Type B pancreatic cell (in vitro differentiated cells): ENCODE data around the gene THBS1. TPM values are rescaled to one million over a fixed set of nuclear protein-coding genes. Genes with fewer than 3 reads are reported as not detected.

Source experiments
- DNase-seq: peaks from one replicate; pipeline ENCODE4 v3.0.0; 2021; ENCODE audit warnings: mixed read lengths; ENCODE audit not compliant: unreplicated experiment; ENCODE audit errors: extremely low spot score
- H3K27ac Mint-ChIP-seq: 2 replicates; pipeline ENCODE4 v1.8.0; 2021; ENCODE audit warnings: mild to moderate bottlenecking, mixed read lengths
- H3K27me3 Mint-ChIP-seq: 2 replicates; pipeline ENCODE4 v1.8.0; 2021; ENCODE audit warnings: mixed read lengths
- H3K36me3 Mint-ChIP-seq: 2 replicates; pipeline ENCODE4 v1.8.0; 2021; ENCODE audit warnings: mixed read lengths
- H3K4me1 Mint-ChIP-seq: one replicate; pipeline ENCODE4 v1.8.0; 2021; ENCODE audit warnings: mixed read lengths; ENCODE audit not compliant: unreplicated experiment
- H3K4me3 Mint-ChIP-seq: 2 replicates; pipeline ENCODE4 v1.8.0; 2021; ENCODE audit warnings: mild to moderate bottlenecking, mixed read lengths
- H3K9me3 Mint-ChIP-seq: 2 replicates; pipeline ENCODE4 v1.8.0; 2021; ENCODE audit warnings: mixed read lengths
- total RNA-seq: library from RNA; stranded (reverse); gene quantifications from 2 replicates; pipeline ENCODE4 v1.2.1, GENCODE V29; 2021; ENCODE audit warnings: low replicate concordance
- TF ChIP-seq, protein P1 (sequence below): fragments of 200-600 bp; sonication (generic); conservative IDR thresholded peaks from 2 replicates; pipeline ENCODE4 v1.5.0; 2021; ENCODE audit warnings: antibody characterized with exemption, mild to moderate bottlenecking

THBS1 gene
- total RNA-seq, 1 donor from 2014 or later = 137 TPM

- peaks cover 3% of the 10 kb centered on the region for H3K9me3 Mint-ChIP-seq
- H3K4me3 Mint-ChIP-seq = no peak overlapping the region
- no peaks in the 10 kb centered on the region for H3K36me3 Mint-ChIP-seq
- H3K27ac Mint-ChIP-seq = no peak overlapping the region
- no peak for DNase-seq
- H3K27me3 Mint-ChIP-seq = peaks cover 4% of the 10 kb centered on the region
- H3K4me1 Mint-ChIP-seq = no peaks in the 10 kb centered on the region
- TF ChIP-seq, protein P1, sequence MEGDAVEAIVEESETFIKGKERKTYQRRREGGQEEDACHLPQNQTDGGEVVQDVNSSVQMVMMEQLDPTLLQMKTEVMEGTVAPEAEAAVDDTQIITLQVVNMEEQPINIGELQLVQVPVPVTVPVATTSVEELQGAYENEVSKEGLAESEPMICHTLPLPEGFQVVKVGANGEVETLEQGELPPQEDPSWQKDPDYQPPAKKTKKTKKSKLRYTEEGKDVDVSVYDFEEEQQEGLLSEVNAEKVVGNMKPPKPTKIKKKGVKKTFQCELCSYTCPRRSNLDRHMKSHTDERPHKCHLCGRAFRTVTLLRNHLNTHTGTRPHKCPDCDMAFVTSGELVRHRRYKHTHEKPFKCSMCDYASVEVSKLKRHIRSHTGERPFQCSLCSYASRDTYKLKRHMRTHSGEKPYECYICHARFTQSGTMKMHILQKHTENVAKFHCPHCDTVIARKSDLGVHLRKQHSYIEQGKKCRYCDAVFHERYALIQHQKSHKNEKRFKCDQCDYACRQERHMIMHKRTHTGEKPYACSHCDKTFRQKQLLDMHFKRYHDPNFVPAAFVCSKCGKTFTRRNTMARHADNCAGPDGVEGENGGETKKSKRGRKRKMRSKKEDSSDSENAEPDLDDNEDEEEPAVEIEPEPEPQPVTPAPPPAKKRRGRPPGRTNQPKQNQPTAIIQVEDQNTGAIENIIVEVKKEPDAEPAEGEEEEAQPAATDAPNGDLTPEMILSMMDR = no peak
These were observed 31.0 kb upstream of the THBS1 start for GRCh38 chr15:39549912-39550311.

DNA sequence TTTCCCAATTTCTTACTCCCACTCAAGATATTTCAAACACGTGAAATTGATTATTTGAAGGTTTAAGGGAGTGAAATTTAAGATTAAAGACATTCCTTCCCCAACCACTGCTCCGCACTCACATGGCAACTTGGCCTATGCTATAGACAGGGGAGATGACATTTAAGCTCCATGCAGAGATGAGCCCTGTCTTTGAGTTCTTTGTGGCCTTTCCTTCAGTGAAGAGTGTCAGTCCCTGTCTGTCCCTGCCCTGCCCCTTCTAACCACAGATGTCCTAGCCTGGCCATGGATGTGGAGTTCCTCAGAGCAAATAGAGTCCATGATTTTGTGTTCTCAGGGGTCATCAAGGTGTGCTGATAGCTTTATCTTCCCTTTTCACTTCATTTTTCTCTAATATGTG is 29.4 kb upstream of the THBS1 start:
- Mint-ChIP-seq H3K4me3 (no peak overlapping the region), H3K27me3 (peaks cover 4% of the 10 kb centered on the region), H3K36me3 (no peaks in the 10 kb centered on the region), H3K9me3 (no peaks in the 10 kb centered on the region), H3K4me1 (no peaks in the 10 kb centered on the region), H3K27ac (no peak overlapping the region)
- no peak for DNase-seq
- TF ChIP-seq, protein P1 = no peak

DNA sequence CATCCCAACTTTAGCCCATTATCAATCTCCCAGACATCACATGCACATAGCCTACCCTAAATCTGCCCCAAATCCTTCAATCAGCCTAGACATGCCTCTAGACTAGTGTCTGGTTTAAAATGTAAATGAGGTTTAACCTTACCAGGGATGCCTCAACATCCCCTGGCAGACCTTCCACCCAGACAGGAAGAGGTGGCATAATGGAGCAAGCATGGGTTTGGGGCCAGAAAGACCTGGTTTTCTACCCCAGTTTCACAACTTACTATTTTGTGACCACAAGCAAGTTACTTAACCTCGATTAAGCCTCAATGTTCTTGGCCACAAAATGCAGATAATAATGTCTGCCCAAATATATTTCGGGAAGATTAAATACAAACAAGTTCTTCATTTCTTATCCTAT is 28.3 kb upstream of the THBS1 start:
- TF ChIP-seq, protein P1 = no peak
- H3K4me1 Mint-ChIP-seq = no peaks in the 10 kb centered on the region
- H3K4me3 Mint-ChIP-seq = no peak overlapping the region
- no peaks in the 10 kb centered on the region for H3K9me3 Mint-ChIP-seq
- H3K27ac Mint-ChIP-seq = no peak overlapping the region
- H3K36me3 Mint-ChIP-seq = no peaks in the 10 kb centered on the region
- DNase-seq = no peak
- peaks cover 4% of the 10 kb centered on the region for H3K27me3 Mint-ChIP-seq

DNA sequence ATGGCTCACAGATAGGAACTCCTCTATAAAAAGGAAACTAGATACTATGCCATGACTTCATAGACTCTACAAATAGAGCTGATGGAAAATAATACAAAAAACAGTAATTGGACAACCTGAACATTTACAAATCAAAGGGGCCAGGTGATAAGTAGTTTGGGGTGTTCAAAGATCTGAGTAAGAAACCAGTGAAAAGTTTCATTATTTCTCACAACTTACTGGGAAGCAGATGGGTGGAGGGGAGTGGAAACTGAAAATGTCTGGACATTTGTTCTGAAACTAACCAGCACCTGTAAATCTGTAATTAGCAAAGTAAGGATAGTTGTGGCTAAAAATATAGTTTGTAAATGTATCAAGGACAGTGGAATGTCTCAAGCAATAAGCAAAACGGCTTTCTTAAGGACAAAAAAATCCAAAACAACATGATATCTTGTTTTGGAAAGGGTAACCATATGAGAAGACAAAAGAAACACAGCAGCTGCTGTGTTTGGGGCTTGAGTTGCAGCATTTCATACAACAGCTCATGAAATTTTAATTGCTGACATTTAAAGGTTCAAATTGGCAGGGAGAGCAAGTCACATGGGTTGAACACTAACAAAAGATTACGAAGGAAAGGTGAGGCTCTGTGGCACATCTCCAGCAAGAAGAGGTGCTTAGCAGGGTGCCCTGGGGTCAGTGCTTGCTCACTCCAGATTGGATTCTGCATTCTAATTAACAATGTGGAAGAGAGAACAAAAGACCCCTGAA is 26.8 kb upstream of the THBS1 start:
- no peaks in the 10 kb centered on the region for H3K9me3 Mint-ChIP-seq
- H3K4me1 Mint-ChIP-seq = no peaks in the 10 kb centered on the region
- no peaks in the 10 kb centered on the region for H3K36me3 Mint-ChIP-seq
- DNase-seq = no peak
- no peak overlapping the region for H3K27ac Mint-ChIP-seq
- peaks cover 4% of the 10 kb centered on the region for H3K27me3 Mint-ChIP-seq
- TF ChIP-seq, protein P1 = no peak
- no peak overlapping the region for H3K4me3 Mint-ChIP-seq

DNA sequence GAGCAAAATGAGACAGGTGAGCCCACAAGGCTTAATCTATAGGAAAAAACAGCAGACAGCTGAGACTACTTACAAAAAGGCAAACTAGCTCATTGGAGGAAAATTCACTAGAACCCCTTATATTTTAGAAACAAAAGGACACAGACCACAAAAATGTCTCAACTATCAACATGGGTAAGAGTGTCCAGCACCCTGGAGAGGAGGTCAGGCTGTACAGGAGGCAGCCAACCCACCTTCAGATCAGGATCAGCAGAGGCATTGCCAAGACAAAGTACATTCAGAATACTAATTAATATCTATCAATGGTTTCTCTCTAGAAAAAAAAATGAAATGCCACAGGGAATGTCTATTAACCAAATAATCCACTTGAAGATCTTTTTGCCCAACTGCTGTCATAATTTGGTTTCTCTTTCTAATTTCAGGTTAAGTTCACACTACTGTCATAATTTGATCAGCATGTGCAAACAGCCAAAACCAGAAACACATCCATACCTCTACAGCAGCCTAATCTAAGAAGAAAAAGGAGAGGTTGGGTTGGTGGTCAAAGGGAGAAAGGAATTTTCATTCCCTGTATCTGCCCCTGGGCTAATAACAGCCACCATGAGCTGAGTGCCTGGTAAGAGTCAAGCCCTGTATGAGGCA is 26.0 kb upstream of the THBS1 start:
- H3K27me3 Mint-ChIP-seq = peaks cover 4% of the 10 kb centered on the region
- H3K9me3 Mint-ChIP-seq = no peaks in the 10 kb centered on the region
- no peak overlapping the region for H3K4me3 Mint-ChIP-seq
- TF ChIP-seq, protein P1 = no peak
- H3K36me3 Mint-ChIP-seq = no peaks in the 10 kb centered on the region
- no peak overlapping the region for H3K27ac Mint-ChIP-seq
- H3K4me1 Mint-ChIP-seq = no peaks in the 10 kb centered on the region
- no peak for DNase-seq
